ENCODE measurements around the gene KRAS.

KRAS gene

GRCh38 chr12:25194722-25195055, 56.0 kb downstream of the KRAS start:
- DNase-seq = no peak

- DNase-seq = no peak
These were observed 56.5 kb downstream of the KRAS start for GRCh38 chr12:25194214-25194613.

- no peak for DNase-seq
These were observed 59.9 kb downstream of the KRAS start for GRCh38 chr12:25190793-25191192.

GRCh38 chr12:25189656-25190055, 61.1 kb downstream of the KRAS start:
- DNase-seq = no peak

- DNase-seq = no peak
These were observed 62.9 kb downstream of the KRAS start for GRCh38 chr12:25187781-25188180.

GRCh38 chr12:25186788-25187402, 63.8 kb downstream of the KRAS start:
- DNase-seq = no peak

GRCh38 chr12:25186038-25186787, 64.5 kb downstream of the KRAS start:
- no peak for DNase-seq

- DNase-seq = no peak
These were observed 66.6 kb downstream of the KRAS start for GRCh38 chr12:25184132-25184531.

- no peak for DNase-seq
These were observed 68.0 kb downstream of the KRAS start for GRCh38 chr12:25182765-25183164.

GRCh38 chr12:25162866-25163265, 87.9 kb downstream of the KRAS start:
- DNase-seq = no peak

- DNase-seq = no peak
These were observed 94.7 kb downstream of the KRAS start for GRCh38 chr12:25156061-25156460.

GRCh38 chr12:25155022-25155576, 95.6 kb downstream of the KRAS start:
- DNase-seq = peak in 1 of 2 experiments; percentile 3
